GM08714 (cell line): ENCODE data around the gene LRRC32.

Experiments
- H3K4me3 ChIP-seq: fragments of 200-500 bp; sonication (Bioruptor generic); 2 replicates; pipeline ENCODE4 v1.5.1; 2014; ENCODE audit warnings: mild to moderate bottlenecking, low read length, inconsistent platforms
- ZNF274 ChIP-seq: IDR thresholded peaks from 2 replicates; pipeline ENCODE4 v1.6.1; 2012; ENCODE audit warnings: mild to moderate bottlenecking, low read depth, low read length

LRRC32 gene

GRCh38 chr11:76678321-76678720 lies 7.8 kb upstream of the LRRC32 start:
- H3K4me3 ChIP-seq: no peak overlapping the region
- TF ChIP-seq ZNF274: no peak

DNA sequence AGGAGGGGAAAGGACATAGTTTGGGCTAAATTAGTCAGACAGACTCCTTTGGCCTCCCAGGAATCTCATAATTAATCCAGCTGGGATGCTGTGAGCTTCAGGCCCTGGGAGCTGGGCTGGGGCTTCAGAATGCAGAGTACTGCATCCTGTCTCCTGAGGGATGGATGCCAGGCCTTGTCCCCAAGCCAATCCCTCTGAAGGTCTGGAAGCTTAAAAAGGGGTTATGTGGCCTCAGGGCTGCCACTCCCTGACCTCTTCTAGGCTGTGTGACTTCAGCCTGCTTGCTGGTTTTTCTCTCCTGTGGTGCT lies 6.9 kb upstream of the LRRC32 start:
- TF ChIP-seq ZNF274: no peak

GRCh38 chr11:76676636-76677457 lies 6.3 kb upstream of the LRRC32 start:
- no peak for TF ChIP-seq ZNF274
- no peak overlapping the region for H3K4me3 ChIP-seq

More for the DNA sequence above, 6.9 kb upstream of the LRRC32 start:
- H3K4me3 ChIP-seq: no peak overlapping the region

DNA sequence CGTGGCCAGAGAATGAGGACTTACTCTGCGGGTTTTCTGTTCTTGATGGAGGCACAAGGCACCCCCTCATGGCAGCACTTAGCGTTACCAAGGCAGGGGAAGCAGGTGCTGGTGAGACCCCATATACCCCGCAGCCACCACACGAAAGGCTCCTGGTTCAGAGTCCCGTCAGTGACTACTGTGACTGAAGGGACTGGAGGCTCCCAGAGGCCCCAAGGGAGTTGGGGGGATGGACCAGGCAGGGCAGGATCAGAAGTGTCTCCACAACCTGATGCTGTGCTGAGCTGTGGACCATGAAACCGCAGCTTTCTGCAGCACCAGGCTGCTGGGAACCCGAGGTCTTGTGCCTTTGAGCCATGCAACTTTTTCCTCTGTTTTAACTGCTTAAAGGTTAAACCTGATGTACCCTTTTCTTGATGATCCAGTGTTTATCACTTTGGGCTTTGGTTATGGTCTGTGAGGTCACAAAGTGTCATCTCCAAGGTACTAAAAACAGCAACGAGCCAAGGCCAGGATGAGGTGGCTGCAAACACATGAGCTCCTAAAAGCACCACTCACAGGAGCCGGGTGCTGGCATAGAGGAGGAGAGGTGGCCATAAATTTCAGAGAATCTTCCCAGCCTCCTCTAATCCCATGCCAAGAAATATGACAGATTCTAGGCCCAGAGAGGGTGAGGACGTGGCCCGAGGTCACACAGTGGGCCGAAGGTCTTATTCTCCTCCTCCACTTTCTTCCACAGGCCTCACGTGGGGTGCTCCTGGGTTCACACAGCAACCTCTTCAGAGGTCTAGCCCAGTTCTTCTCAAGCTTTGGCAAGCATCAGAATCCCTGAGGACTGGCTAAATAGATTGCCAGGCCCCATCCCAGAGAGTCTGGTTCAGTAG lies 4.2 kb upstream of the LRRC32 start:
- TF ChIP-seq ZNF274: no peak
- no peak overlapping the region for H3K4me3 ChIP-seq

DNA sequence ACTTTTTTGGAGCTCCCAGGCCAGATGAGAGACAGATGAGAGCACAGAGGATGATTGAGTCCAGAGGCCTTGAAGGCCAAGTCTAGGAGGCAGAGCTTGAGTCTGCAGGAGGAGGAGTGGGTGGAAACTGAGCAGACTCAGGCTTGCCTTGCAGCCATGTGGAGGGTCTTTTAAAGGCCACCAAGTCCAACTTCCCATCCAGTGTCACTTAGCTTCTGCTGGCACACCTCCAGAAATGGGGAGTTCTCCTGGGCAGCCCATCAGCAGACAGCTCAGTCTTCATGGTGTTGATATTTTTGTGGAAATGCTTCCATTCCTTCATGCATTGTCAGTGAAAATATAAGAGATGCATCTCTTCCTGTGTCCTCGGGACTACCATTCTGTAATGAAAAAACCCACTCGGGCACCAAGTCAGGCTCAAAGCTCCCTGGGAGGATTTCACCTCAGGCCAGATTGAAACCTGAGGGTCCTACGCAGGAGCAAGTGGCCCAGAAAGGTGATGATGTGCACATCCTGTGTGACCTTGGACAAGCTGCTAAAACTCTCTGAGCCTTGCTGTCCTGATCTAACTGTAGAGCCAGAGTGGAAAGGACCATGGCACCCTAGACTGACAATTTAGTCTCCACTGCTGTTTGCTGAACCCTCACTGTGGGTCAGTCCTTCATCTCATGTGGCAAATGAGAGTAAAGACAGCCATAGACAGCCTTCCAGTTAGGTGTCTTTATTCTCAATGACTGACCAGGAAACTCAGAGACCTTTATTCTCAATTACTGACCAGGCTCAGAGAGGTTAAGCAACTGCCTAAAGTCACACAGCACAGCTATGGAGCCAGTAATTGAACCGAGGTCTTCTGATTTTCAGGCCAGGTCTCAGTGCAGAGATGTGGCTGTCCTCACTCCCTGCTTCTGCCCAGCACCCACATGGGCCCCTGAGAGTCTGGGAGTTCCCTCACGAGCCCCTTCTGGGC lies 2.9 kb upstream of the LRRC32 start:
- TF ChIP-seq ZNF274: no peak
- H3K4me3 ChIP-seq: no peak overlapping the region

GRCh38 chr11:76672431-76673175 lies 2.1 kb upstream of the LRRC32 start:
- no peak for TF ChIP-seq ZNF274
- H3K4me3 ChIP-seq: no peak overlapping the region

GRCh38 chr11:76671626-76672309 lies 1.2 kb upstream of the LRRC32 start:
- TF ChIP-seq ZNF274: no peak
- no peak overlapping the region for H3K4me3 ChIP-seq

GRCh38 chr11:76671237-76671592 lies 668 bp upstream of the LRRC32 start:
- no peak overlapping the region for H3K4me3 ChIP-seq
- TF ChIP-seq ZNF274: no peak

DNA sequence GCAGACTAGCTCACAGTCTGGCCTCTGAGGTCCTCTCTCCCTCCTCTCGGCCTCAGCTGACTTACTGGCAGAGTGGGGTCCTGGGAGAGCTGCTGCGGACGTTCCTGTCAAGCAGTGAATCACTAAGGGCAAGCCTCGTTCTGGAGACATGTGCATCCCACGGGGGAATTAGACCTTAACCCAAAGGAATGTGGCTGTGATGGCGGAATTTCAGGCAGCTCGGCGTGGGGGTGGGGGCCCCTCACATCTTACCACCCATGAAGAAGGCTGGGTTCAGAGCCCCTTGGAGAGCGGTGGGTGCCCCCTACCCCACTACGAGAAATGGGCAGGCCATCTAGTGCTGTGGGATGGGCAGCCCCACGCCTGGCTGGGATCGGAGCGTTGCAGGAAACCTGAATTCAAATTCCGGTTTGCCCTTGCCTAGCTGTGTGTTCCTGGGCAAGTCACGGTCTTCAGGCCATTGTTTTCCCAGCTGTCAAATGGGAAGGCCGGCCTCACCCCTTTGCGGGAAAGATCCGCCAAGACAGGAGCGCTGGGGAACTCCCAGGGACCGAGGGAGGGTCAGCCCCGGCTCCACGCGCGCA lies 554 bp downstream of the LRRC32 start:
- no peak for TF ChIP-seq ZNF274
- H3K4me3 ChIP-seq: no peak overlapping the region; the same call in 1 of the 2 replicates

- TF ChIP-seq ZNF274: no peak
- H3K4me3 ChIP-seq: no peak overlapping the region
Observed at GRCh38 chr11:76668362-76669155, 2.0 kb downstream of the LRRC32 start.

DNA sequence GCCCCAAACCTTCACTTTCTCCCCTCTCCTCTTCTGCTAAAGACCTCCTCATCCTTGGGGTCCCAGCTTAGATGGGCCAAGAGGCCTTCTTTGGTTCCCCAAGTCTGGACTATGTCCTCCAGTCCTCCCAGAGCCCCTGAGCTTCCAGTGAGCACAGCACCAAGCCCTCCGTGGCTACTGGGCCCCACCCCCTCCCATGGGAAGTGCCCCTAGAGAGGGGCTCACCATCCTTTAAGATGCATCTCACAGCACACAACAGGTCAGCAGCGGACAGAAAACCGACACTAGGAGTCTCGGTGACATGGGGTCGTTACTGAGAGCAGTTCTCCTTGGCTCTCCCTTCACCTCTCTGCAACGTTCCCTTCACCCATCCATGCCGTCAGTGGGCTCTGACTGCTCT lies 2.7 kb downstream of the LRRC32 start:
- no peak overlapping the region for H3K4me3 ChIP-seq
- TF ChIP-seq ZNF274: no peak
